Prostate gland (tissue), 2 donors: ENCODE measurements around the gene ENTPD5. TPM values are rescaled to one million over a fixed set of nuclear protein-coding genes. Genes with fewer than 3 reads are reported as not detected.

Source experiments
- DNase-seq: peaks from one replicate; pipeline ENCODE4 v3.0.0-alpha.2; 2019; ENCODE audit warnings: low spot score
- H3K27ac ChIP-seq, 2 donors: fragments of 200-600 bp; sonication (generic); 2 replicates each; pipeline ENCODE4 v1.5.1; 2017 to 2019
- H3K27me3 ChIP-seq: fragments of 200-600 bp; sonication (generic); replicated peaks from 2 replicates; pipeline ENCODE4 v1.5.1; 2019; ENCODE audit not compliant: insufficient read depth
- H3K36me3 ChIP-seq, 2 donors: fragments of 200-600 bp; sonication (generic); 1 replicate in 1 of 2; 2 replicates in 1 of 2; pipeline versions ENCODE4 v1.5.1 to v1.8.1; 2017 to 2019
- H3K4me1 ChIP-seq: fragments of 200-600 bp; sonication (generic); replicated peaks from 2 replicates; pipeline ENCODE4 v1.5.1; 2019
- H3K4me3 ChIP-seq, 2 donors: fragments of 200-600 bp; sonication (generic); 2 replicates each; pipeline ENCODE4 v1.5.1; 2017 to 2019
- H3K9me3 ChIP-seq: fragments of 200-600 bp; sonication (generic); 2 replicates; pipeline ENCODE4 v1.5.1; 2017
- CTCF ChIP-seq, 4 experiments: fragments of 200-600 bp in 2 of 4; fragments of 450-650 bp in 2 of 4; sonication (generic) in 2 of 4; IDR thresholded peaks; 1 replicate in 3 of 4; 2 replicates in 1 of 4; pipeline ENCODE4 v1.5.1; 2016 to 2019; ENCODE audit warnings: antibody characterized with exemption in 4 of 4, mild to moderate bottlenecking in 2 of 4, moderate library complexity in 2 of 4
- POLR2A ChIP-seq: fragments of 450-650 bp; IDR thresholded peaks from one replicate; pipeline ENCODE4 v1.6.1; 2016; ENCODE audit warnings: antibody characterized with exemption, mild to moderate bottlenecking
- POLR2AphosphoS5 ChIP-seq: sonication (generic); formaldehyde crosslinking; IDR thresholded peaks from one replicate; pipeline ENCODE4 v1.6.1; 2017; ENCODE audit warnings: antibody characterized with exemption
- whole genome bisulfite sequencing: methylation state at CpG from one replicate; pipeline ENCODE4 v1.1.5; 2018; 5-methylcytosine and 5-hydroxymethylcytosine counted together
- intact Hi-C: fragments of 100-400 bp; cut with DNase I; formaldehyde crosslinking; loops from one replicate; pipeline ENCODE4 v1.14.2; 2022
- small RNA-seq, 2 donors: library from RNA; depleted of rRNA; stranded (forward); fragments of <200 nt; gene quantifications; one replicate each; pipeline ENCODE3, GENCODE V24; 2016
- total RNA-seq, 2 donors: library from RNA; depleted of rRNA; stranded (reverse); fragments of >200 nt; gene quantifications; one replicate each; pipeline ENCODE4 v1.1.0, GENCODE V29; 2016

The ENTPD5 gene
- total RNA-seq, 2 donors from 2014 or later = 33.4 to 63.6 TPM

- WGBS = 92% methylated on average over 6 of the region's 6 CpGs
- Histone ChIP-seq H3K27me3 (no peaks in the 10 kb centered on the region), H3K4me3 (no peak overlapping the region), H3K36me3 (peaks cover 0 to 4% of the 10 kb centered on the region in 2 donors), H3K4me1 (no peaks in the 10 kb centered on the region), H3K27ac (no peak overlapping the region), H3K9me3 (no peaks in the 10 kb centered on the region)
- TF ChIP-seq CTCF (IDR thresholded peaks at IDR 0.05) = no peak
- TF ChIP-seq POLR2A = no peak
- TF ChIP-seq POLR2AphosphoS5 = no peak
- no peak for DNase-seq
- intact Hi-C loops = no loop called here
Measured at GRCh38 chr14:73916324-73916723, 102.8 kb downstream of the ENTPD5 start.

- no peak overlapping the region for H3K27ac ChIP-seq
- no peak for DNase-seq
- no peak overlapping the region for H3K4me3 ChIP-seq
- H3K9me3 ChIP-seq = no peaks in the 10 kb centered on the region
- TF ChIP-seq CTCF (IDR thresholded peaks at IDR 0.05) = no peak
- no peak for TF ChIP-seq POLR2A
- TF ChIP-seq POLR2AphosphoS5 = no peak
- intact Hi-C loops = no loop called here
- whole genome bisulfite sequencing = 76% methylated on average over 3 of the region's 3 CpGs
- H3K27me3 ChIP-seq = no peaks in the 10 kb centered on the region
- no peaks in the 10 kb centered on the region for H3K4me1 ChIP-seq
- H3K36me3 ChIP-seq = peaks cover 0 to 4% of the 10 kb centered on the region in 2 donors
Measured at GRCh38 chr14:73913256-73913655, 105.8 kb downstream of the ENTPD5 start.

- no peak for TF ChIP-seq POLR2AphosphoS5
- TF ChIP-seq CTCF (IDR thresholded peaks at IDR 0.05) = no peak
- no peak for TF ChIP-seq POLR2A
- WGBS = 91% methylated on average over 1 of the region's 1 CpG
- Histone ChIP-seq H3K27me3 (no peaks in the 10 kb centered on the region), H3K4me1 (no peaks in the 10 kb centered on the region), H3K36me3 (peaks cover 0 to 9% of the 10 kb centered on the region in 2 donors), H3K9me3 (no peaks in the 10 kb centered on the region), H3K4me3 (no peak overlapping the region), H3K27ac (no peak overlapping the region)
- intact Hi-C loops = no loop called here
- DNase-seq = no peak
Measured at GRCh38 chr14:73909681-73910080, 109.4 kb downstream of the ENTPD5 start.

Small RNAs within 50 kb of the gene (small RNA-seq; reads per million reads assigned to genes)
- 0 reads per million in 2 donors for gene AC005480.2

Other genes starting within 250 kb of the ENTPD5 start
- 10 to 100 TPM; 10.7 to 13.6 TPM for gene PTGR2, start 167.5 kb downstream of the ENTPD5 start, total RNA-seq
- gene ZNF410, start 132.4 kb downstream of the ENTPD5 start, total RNA-seq = 10 to 100 TPM; 47.7 to 56.5 TPM
- 10 to 100 TPM in 1 of 2 donors, 1 to 10 TPM in 1; 9.3 to 13.8 TPM for gene FAM161B, start 69.2 kb downstream of the ENTPD5 start, total RNA-seq
- gene COQ6, start 69.0 kb downstream of the ENTPD5 start, total RNA-seq = 10 to 100 TPM; 26.1 to 59.9 TPM
- 1 to 10 TPM; 3.6 to 5.9 TPM for gene BBOF1, start 61 bp upstream of the ENTPD5 start, total RNA-seq
- 10 to 100 TPM; 78.2 to 85.8 TPM for gene ALDH6A1, start 65.2 kb upstream of the ENTPD5 start, total RNA-seq
- 1 to 10 TPM; 7.8 to 8.1 TPM for gene LIN52, start 65.7 kb upstream of the ENTPD5 start, total RNA-seq
- gene VSX2, start 220.2 kb upstream of the ENTPD5 start, total RNA-seq = not detected